GM06990 (cell line): ENCODE measurements around the gene PRAMEF17.
"Not testable (repeated sequence)": the region's sequence is repeated elsewhere in the genome, so short reads cannot be mapped to it uniquely, and the experiment has no call there.

Experiments
- DNase-seq: peaks from one replicate; pipeline ENCODE4 v3.0.0-alpha.2; 2011; ENCODE audit not compliant: insufficient read length; ENCODE audit errors: extremely low read depth
- H3K27me3 ChIP-seq: replicated peaks from 2 replicates; pipeline ENCODE4 v1.6.0; 2011; ENCODE audit warnings: low read length; ENCODE audit not compliant: control insufficient read depth, insufficient read depth
- H3K36me3 ChIP-seq: 2 replicates; pipeline ENCODE4 v1.5.1; 2011; ENCODE audit warnings: low read length; ENCODE audit not compliant: control insufficient read depth, insufficient read depth
- H3K4me3 ChIP-seq: replicated peaks from 2 replicates; pipeline ENCODE4 v1.5.1; 2011; ENCODE audit warnings: low read depth, mild to moderate bottlenecking, control low read depth, low read length
- CTCF ChIP-seq: IDR thresholded peaks from 2 replicates; pipeline ENCODE4 v1.5.1; 2011; ENCODE audit warnings: low read length, control low read depth, mild to moderate bottlenecking, inconsistent platforms; ENCODE audit not compliant: insufficient read depth, poor library complexity, severe bottlenecking

Gene PRAMEF17

GRCh38 chr1:13389332-13389731 lies at the start of gene PRAMEF17:
Gene PRAMEF17, plus strand, starts transcription at chr1:13389632. Its CDS starts 26 bp downstream, at chr1:13389658.
- DNase-seq, result not testable (repeated sequence)

GRCh38 chr1:13342496-13342895 lies 46.9 kb upstream of the PRAMEF17 start:
- H3K36me3 ChIP-seq, DNase-seq, H3K4me3 ChIP-seq, H3K27me3 ChIP-seq: not testable (repeated sequence)

More at GRCh38 chr1:13389332-13389731, at the start of gene PRAMEF17:
- H3K36me3 ChIP-seq, H3K27me3 ChIP-seq, H3K4me3 ChIP-seq: not testable (repeated sequence)

- not testable (repeated sequence) for H3K27me3 ChIP-seq, H3K36me3 ChIP-seq, DNase-seq, H3K4me3 ChIP-seq
Measured at GRCh38 chr1:13347034-13347433, 42.4 kb upstream of the PRAMEF17 start, which contains the start of gene PRAMEF14. Gene PRAMEF14, minus strand, starts transcription at chr1:13347134. Its CDS starts 1,820 bp downstream, at chr1:13345314.

GRCh38 chr1:13353476-13353875 lies 36.0 kb upstream of the PRAMEF17 start:
- H3K4me3 ChIP-seq, H3K36me3 ChIP-seq, DNase-seq, H3K27me3 ChIP-seq: not testable (repeated sequence)

GRCh38 chr1:13354475-13354874 lies 35.0 kb upstream of the PRAMEF17 start:
- DNase-seq, H3K36me3 ChIP-seq, H3K4me3 ChIP-seq, H3K27me3 ChIP-seq: not testable (repeated sequence)

- not testable (repeated sequence) for DNase-seq
- TF ChIP-seq CTCF, result peak; percentile 44
Measured at GRCh38 chr1:13356774-13357173, 32.7 kb upstream of the PRAMEF17 start.

GRCh38 chr1:13362364-13362763 lies 27.1 kb upstream of the PRAMEF17 start:
- H3K4me3 ChIP-seq, H3K27me3 ChIP-seq, DNase-seq, H3K36me3 ChIP-seq: not testable (repeated sequence)

More at GRCh38 chr1:13356774-13357173, 32.7 kb upstream of the PRAMEF17 start:
- not testable (repeated sequence) for H3K27me3 ChIP-seq, H3K36me3 ChIP-seq, H3K4me3 ChIP-seq

GRCh38 chr1:13364928-13365327 lies 24.5 kb upstream of the PRAMEF17 start:
- H3K27me3 ChIP-seq, H3K36me3 ChIP-seq, H3K4me3 ChIP-seq, DNase-seq: not testable (repeated sequence)

- H3K36me3 ChIP-seq, H3K4me3 ChIP-seq, H3K27me3 ChIP-seq, DNase-seq: not testable (repeated sequence)
Measured at GRCh38 chr1:13366536-13366935, 22.9 kb upstream of the PRAMEF17 start.

GRCh38 chr1:13368544-13368943 lies 20.9 kb upstream of the PRAMEF17 start:
- TF ChIP-seq CTCF, result peak; percentile 45
- not testable (repeated sequence) for H3K36me3 ChIP-seq, H3K27me3 ChIP-seq, DNase-seq, H3K4me3 ChIP-seq

GRCh38 chr1:13378983-13379382 lies 10.4 kb upstream of the PRAMEF17 start:
- not testable (repeated sequence) for DNase-seq, H3K27me3 ChIP-seq, H3K4me3 ChIP-seq, H3K36me3 ChIP-seq

GRCh38 chr1:13380380-13380779 lies 9.1 kb upstream of the PRAMEF17 start:
- not testable (repeated sequence) for DNase-seq, H3K27me3 ChIP-seq, H3K4me3 ChIP-seq, H3K36me3 ChIP-seq

GRCh38 chr1:13393004-13393403 lies 3.6 kb downstream of the PRAMEF17 start:
- DNase-seq, result not testable (repeated sequence)

More at GRCh38 chr1:13393004-13393403, 3.6 kb downstream of the PRAMEF17 start:
- H3K4me3 ChIP-seq, H3K27me3 ChIP-seq, H3K36me3 ChIP-seq: not testable (repeated sequence)
